HepG2 (cell line): ENCODE measurements around the gene EXTL1.

Experiments used
- EZH2 ChIP-seq: conservative IDR thresholded peaks from 2 replicates; pipeline ENCODE4 v1.6.1; 2012; ENCODE audit warnings: mild to moderate bottlenecking, low read depth, low read length, moderate library complexity
- NR2C2 ChIP-seq: sonication (generic); formaldehyde crosslinking; IDR thresholded peaks from 2 replicates; pipeline ENCODE4 v1.4.0; 2020; ENCODE audit warnings: missing genetic modification reagents, mild to moderate bottlenecking, moderate library complexity, borderline replicate concordance
- POLR2A ChIP-seq, 2 experiments: IDR thresholded peaks; 2 replicates each; pipeline ENCODE4 v1.6.1; 2011; ENCODE audit warnings: low read depth in 2 of 2, low read length in 2 of 2, mild to moderate bottlenecking in 1 of 2, moderate library complexity in 1 of 2; ENCODE audit not compliant: insufficient read depth in 1 of 2
- ZNF235 ChIP-seq: sonication (generic); formaldehyde crosslinking; IDR thresholded peaks from 2 replicates; pipeline ENCODE4 v1.8.1; 2023; ENCODE audit warnings: mild to moderate bottlenecking, missing genetic modification reagents, borderline replicate concordance
- TF ChIP-seq, protein P1 (sequence below): IDR thresholded peaks from 2 replicates; pipeline ENCODE4 v1.4.0; 2020; ENCODE audit warnings: mild to moderate bottlenecking, missing genetic modification reagents
- TF ChIP-seq, protein P2 (sequence below): sonication (generic); formaldehyde crosslinking; IDR thresholded peaks from 2 replicates; pipeline ENCODE4 v1.5.0; 2020; ENCODE audit warnings: mild to moderate bottlenecking, missing genetic modification reagents, moderate library complexity

- TF ChIP-seq NR2C2 (CRISPR knock-in tag) (no peak), POLR2A (IDR thresholded peaks at IDR 0.05; ENCODE audit: insufficient read depth in 1 of 2, low read depth in 2 of 2, low read length in 2 of 2) (no peak), ZNF235 (CRISPR knock-in tag) (no peak), EZH2 (no peak)
- TF ChIP-seq, protein P1, sequence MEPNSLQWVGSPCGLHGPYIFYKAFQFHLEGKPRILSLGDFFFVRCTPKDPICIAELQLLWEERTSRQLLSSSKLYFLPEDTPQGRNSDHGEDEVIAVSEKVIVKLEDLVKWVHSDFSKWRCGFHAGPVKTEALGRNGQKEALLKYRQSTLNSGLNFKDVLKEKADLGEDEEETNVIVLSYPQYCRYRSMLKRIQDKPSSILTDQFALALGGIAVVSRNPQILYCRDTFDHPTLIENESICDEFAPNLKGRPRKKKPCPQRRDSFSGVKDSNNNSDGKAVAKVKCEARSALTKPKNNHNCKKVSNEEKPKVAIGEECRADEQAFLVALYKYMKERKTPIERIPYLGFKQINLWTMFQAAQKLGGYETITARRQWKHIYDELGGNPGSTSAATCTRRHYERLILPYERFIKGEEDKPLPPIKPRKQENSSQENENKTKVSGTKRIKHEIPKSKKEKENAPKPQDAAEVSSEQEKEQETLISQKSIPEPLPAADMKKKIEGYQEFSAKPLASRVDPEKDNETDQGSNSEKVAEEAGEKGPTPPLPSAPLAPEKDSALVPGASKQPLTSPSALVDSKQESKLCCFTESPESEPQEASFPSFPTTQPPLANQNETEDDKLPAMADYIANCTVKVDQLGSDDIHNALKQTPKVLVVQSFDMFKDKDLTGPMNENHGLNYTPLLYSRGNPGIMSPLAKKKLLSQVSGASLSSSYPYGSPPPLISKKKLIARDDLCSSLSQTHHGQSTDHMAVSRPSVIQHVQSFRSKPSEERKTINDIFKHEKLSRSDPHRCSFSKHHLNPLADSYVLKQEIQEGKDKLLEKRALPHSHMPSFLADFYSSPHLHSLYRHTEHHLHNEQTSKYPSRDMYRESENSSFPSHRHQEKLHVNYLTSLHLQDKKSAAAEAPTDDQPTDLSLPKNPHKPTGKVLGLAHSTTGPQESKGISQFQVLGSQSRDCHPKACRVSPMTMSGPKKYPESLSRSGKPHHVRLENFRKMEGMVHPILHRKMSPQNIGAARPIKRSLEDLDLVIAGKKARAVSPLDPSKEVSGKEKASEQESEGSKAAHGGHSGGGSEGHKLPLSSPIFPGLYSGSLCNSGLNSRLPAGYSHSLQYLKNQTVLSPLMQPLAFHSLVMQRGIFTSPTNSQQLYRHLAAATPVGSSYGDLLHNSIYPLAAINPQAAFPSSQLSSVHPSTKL = no peak
- TF ChIP-seq, protein P2, sequence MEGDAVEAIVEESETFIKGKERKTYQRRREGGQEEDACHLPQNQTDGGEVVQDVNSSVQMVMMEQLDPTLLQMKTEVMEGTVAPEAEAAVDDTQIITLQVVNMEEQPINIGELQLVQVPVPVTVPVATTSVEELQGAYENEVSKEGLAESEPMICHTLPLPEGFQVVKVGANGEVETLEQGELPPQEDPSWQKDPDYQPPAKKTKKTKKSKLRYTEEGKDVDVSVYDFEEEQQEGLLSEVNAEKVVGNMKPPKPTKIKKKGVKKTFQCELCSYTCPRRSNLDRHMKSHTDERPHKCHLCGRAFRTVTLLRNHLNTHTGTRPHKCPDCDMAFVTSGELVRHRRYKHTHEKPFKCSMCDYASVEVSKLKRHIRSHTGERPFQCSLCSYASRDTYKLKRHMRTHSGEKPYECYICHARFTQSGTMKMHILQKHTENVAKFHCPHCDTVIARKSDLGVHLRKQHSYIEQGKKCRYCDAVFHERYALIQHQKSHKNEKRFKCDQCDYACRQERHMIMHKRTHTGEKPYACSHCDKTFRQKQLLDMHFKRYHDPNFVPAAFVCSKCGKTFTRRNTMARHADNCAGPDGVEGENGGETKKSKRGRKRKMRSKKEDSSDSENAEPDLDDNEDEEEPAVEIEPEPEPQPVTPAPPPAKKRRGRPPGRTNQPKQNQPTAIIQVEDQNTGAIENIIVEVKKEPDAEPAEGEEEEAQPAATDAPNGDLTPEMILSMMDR (CRISPR knock-in tag) = no peak
These were observed 24.9 kb downstream of the EXTL1 start for GRCh38 chr1:26046246-26047095.
